Common myeloid progenitor, CD34-positive (primary cell): ENCODE results near the gene OLFM4.

Source experiments
- CTCF ChIA-PET: fragments of 350-600 bp; sonication (Branson Sonifier 250); formaldehyde crosslinking; loops from one replicate; lab custom pipeline; 2021; ENCODE audit warnings: antibody characterized with exemption; lab: Charles Lee
- POLR2A ChIA-PET: fragments of 350-600 bp; sonication (Branson Sonifier 250); formaldehyde crosslinking; loops from one replicate; lab custom pipeline; 2021; ENCODE audit warnings: antibody characterized with exemption; lab: Charles Lee
- DNase-seq, 3 donors: peaks; one replicate each; pipeline versions ENCODE4 v3.0.0 to v3.0.0-alpha.2; 2013
- H3K27ac ChIP-seq, 2 experiments: 1 replicate in 1 of 2; 2 replicates in 1 of 2; pipeline ENCODE4 v1.7.0; 2013; ENCODE audit warnings: inconsistent platforms in 2 of 2, low read length in 2 of 2, mild to moderate bottlenecking in 2 of 2, low read depth in 1 of 2, moderate library complexity in 1 of 2; ENCODE audit not compliant: severe bottlenecking in 2 of 2, insufficient read depth in 1 of 2, poor library complexity in 1 of 2
- H3K27me3 ChIP-seq, 5 experiments: replicated peaks in 2 of 5; 1 replicate in 3 of 5; 2 replicates in 2 of 5; pipeline versions ENCODE4 v1.6.1 to v1.7.0; 2013; ENCODE audit warnings: low read length in 4 of 5, mild to moderate bottlenecking in 2 of 5, moderate library complexity in 2 of 5, inconsistent platforms in 1 of 5; ENCODE audit not compliant: insufficient read depth in 5 of 5, control insufficient read depth in 4 of 5
- H3K36me3 ChIP-seq, 4 experiments: 1 replicate in 2 of 4; 2 replicates in 2 of 4; pipeline versions ENCODE4 v1.6.1 to v1.7.0; 2013; ENCODE audit warnings: low read length in 3 of 4, control low read depth in 1 of 4, mild to moderate bottlenecking in 1 of 4; ENCODE audit not compliant: control insufficient read depth in 4 of 4, insufficient read depth in 4 of 4
- H3K4me1 ChIP-seq, 4 experiments: 1 replicate in 3 of 4; 2 replicates in 1 of 4; pipeline versions ENCODE4 v1.6.1 to v1.7.1; 2013; ENCODE audit warnings: low read length in 3 of 4, mild to moderate bottlenecking in 3 of 4, control low read depth in 1 of 4, inconsistent platforms in 1 of 4, moderate library complexity in 1 of 4; ENCODE audit not compliant: control insufficient read depth in 4 of 4, insufficient read depth in 4 of 4; ENCODE audit errors: control extremely low read depth in 1 of 4
- H3K4me3 ChIP-seq, 7 experiments: 1 replicate in 4 of 7; 2 replicates in 3 of 7; pipeline versions ENCODE4 v1.5.1 to v1.7.0; 2013; ENCODE audit warnings: mild to moderate bottlenecking in 7 of 7, low read length in 6 of 7, moderate library complexity in 6 of 7, inconsistent platforms in 2 of 7, low read depth in 2 of 7, control low read depth in 1 of 7; ENCODE audit not compliant: insufficient read depth in 4 of 7, control insufficient read depth in 1 of 7; ENCODE audit errors: extremely low read depth in 1 of 7
- H3K9me3 ChIP-seq, 5 experiments: 1 replicate in 4 of 5; 2 replicates in 1 of 5; pipeline versions ENCODE4 v1.6.1 to v1.7.1; 2013; ENCODE audit warnings: low read length in 4 of 5, mild to moderate bottlenecking in 2 of 5, inconsistent platforms in 1 of 5, low read depth in 1 of 5, moderate library complexity in 1 of 5; ENCODE audit not compliant: control insufficient read depth in 4 of 5, insufficient read depth in 2 of 5; ENCODE audit errors: control extremely low read depth in 1 of 5
- WGBS: methylation state at CpG from one replicate; pipeline ENCODE4 v1.1.5; 2013; ENCODE audit not compliant: insufficient coverage; 5-methylcytosine and 5-hydroxymethylcytosine counted together

The OLFM4 gene

DNA sequence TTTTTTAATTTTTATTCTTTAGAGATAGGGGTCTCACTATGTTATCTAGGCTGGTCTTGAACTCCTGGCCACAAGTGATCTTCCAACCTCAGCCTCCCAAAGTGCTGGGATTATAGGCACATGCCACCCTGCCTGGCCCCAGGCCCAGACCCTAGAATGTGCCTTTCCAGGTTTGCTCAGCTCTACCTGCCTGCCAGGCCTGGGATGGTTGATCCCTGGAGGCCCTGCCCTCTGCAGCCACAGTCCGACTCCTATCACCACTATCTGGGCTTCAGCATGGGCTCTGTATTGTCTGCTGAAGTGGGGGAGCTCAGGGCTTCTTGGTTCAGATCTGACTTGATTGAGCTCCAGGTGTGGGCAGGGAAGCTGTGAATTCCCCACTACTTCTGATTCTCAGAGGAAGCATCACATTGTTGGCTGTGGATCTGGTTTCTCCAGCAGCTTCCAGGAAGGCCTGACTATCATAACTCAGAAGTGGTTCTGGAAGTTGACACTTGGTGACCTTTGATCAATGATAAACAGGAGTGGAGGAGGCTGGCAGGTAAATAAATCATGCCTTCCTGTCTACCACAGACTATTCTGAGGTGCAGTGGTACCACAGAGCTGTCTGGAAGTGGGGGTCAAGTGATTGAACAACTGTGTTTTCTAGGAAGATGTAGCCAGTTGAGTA, 71.9 kb downstream of the OLFM4 start:
- 100% methylated on average over 1 of the region's 1 CpG for WGBS

More for the DNA sequence above, 71.9 kb downstream of the OLFM4 start:
- POLR2A ChIA-PET, result no interaction called here
- Histone ChIP-seq H3K27ac (no peak overlapping the region), H3K36me3 (no peaks in the 10 kb centered on the region), H3K27me3 (no peaks in the 10 kb centered on the region), H3K4me3 (no peak overlapping the region), H3K4me1 (peaks cover 0 to 9% (median 3%) of the 10 kb centered on the region in 4 experiments), H3K9me3 (no peaks in the 10 kb centered on the region)
- DNase-seq, result no peak
- CTCF ChIA-PET, result no interaction called here
